GM11168 (cell line): Measurements from ENCODE around the gene TSPAN33.
"Not testable (repeated sequence)": the region's sequence is repeated elsewhere in the genome, so short reads cannot be mapped to it uniquely, and the experiment has no call there.

Source experiments
- in situ Hi-C: fragments of 300-500 bp; cut with MboI; formaldehyde crosslinking; loops from one replicate; pipeline ENCODE4 v1.12.0; 2022; ENCODE audit warnings: low sequenced_read_pairs; ENCODE audit not compliant: unreplicated experiment

The TSPAN33 gene

DNA sequence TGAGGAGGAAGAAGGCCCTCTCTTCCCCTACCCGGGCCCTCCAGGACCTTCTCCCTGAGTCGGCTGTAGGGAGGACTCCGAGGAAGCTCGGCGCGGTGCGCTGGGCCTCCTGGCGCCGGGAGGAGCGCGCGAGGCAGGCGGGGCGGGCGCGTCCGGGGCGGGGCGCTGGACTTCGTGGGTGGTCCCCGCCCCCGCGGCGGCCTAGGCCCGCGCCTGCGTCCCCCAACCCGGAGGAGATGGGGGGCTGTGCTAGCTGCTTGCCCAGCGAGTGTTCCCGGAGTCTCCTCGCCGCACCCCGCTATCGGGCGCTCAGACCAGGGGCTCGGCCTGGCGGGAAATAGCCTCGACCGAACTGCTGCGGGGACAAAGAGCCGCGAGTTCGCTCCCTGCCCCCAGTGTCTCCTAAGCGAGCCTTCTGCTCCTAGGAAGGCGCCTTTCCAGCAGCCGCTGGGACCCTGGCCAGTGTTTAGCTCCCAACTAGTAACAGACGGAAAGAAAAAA is 24.7 kb downstream of the TSPAN33 start:
- in situ Hi-C loops = no loop called here

DNA sequence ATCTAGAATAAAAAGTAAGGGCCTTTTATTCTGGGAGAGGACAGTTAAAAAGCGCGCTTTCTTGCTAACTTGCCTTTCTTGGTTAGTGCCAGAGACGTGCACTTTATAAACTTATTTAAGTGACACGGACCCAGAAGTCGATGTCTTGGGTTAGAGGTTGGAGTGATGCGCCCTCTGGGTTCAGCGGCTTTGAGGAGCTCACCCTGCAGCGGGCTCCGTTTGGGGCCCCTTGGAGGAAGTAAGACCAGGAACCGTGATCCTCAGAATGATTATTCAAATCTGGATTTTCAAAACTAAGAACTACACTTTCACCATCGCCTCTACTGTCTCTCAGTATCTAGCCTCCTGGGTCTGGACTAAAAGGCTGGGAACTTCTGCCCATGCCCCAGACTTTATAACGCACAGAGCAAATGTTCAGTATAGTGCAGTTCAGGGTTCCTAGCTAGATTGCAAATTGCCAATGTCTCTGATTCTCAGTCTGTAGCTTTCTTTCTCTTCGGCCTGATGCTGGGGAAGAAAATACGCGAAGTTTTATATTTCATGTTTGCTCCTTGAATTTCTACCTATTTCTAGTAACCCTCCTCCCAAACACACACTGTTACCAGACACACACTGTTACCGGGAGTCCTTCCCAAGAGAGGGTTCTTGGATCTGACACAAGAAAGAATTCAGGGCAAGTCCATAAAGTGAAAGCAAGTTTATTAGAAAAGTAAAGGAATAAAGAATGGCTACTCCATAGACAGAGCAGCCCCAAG is 25.4 kb downstream of the TSPAN33 start:
- in situ Hi-C loops = no loop called here

DNA sequence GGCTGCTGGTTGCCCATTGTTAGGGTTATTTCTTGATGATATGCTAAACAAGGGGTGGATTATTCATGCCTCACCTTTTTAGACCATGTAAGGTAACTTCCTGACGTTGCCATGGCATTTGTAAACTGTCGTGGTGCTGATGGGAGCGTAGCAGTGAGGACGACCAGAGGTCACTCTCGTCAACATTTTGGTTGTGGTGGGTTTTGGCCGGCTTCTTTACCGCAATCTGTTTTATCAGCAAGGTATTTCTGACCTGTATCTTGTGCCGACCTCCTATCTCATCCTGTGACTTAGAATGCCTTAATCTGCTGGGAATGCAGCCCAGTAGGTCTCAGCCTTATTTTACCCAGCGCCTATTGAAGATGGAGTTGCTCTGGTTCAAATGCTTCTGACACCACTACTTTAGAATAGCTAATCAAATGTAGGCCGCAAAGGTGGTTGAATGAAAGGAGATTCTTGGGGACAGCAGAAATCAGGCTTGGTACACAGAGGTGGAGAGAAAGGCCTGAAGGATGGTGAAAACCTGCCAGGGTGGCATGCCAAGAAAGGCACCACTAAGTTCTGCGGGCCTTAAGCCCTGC is 26.0 kb downstream of the TSPAN33 start:
- in situ Hi-C loops = no loop called here

DNA sequence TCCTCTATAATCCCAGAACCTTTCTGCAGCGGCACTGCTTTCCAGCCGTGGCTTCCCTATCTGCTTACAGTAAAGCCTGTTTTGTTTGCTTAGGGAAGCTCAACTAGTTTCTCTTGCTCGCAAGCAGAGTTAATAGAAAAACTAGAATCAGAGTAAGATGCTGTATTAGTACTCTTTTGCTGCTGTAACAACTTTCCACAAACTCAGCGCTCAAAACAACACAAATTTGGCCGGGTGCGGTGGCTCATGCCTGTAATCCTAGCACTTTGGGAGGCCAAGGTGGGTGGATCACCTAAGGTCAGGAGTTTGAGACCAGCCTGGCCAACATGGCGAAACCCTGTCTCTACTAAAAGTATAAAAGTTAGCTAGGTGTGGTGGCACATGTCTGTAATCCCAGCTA is 29.4 kb downstream of the TSPAN33 start:
- in situ Hi-C loops = not testable (repeated sequence)

DNA sequence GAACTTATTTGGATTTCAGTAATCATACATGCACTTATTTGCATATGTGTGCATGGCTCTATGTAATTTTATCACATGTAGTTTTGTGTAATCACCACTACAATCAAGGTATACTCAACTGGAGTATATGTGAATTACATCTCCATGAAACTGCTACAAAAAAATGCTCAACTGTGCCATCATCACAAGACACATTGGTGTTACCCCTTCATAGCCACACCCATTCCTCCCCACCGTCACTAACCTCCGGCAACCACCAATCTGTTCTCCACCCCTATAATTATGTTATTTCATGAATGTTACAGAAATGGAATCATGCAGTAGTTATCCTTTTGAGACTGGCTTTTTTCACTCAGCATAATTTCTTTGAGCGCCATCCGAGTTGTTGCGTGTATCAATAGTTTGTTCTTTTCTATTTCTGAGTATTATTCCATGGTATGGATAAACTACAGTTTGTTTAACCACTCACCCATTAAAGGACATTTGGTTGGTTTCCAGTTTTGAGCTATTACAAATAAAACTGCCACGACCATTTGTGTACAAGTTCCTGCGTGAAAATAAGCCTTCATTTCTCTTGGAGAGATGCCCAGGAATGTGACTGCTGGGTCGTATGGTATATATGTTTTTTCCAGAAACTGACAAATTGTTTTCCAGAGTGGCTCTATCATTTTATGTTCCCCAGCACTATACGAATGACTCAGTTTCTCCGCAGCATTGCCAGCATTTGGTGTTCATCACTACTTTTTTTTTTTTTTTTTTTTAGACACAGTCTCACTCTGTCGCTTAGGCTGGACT is 32.6 kb downstream of the TSPAN33 start:
- in situ Hi-C loops = no loop called here

DNA sequence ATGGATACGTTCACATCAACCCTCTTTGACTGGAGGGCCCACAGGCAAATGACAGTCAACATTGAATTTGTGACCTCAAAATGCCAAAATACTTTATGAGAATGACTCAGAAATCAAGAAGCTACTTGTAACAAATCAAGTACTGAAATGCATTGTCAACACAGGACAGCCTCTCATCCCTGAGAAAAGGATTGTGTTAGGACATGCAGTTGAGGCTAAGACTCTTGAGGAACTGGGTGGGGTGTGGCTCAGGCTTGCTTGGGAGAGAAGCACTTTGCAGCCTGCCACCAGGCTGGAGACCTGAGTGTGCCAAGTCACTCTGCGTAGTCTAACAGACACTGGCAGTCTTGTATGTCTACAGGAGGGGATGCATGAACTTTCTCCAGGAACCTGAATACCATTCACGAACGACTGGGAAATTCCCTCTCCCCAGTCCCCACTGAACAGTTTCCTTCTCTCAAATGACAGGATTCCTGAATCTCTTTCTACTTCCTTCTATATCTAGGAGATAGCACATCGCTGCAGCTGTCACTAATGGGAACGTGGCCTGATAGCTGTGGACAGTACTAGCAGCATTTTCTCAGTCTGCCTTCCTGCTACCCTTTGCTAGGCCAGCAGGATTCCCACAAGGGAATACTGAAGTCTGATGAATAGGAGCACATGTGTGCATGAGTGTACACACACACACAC is 40.6 kb downstream of the TSPAN33 start:
- in situ Hi-C loops = no loop called here

DNA sequence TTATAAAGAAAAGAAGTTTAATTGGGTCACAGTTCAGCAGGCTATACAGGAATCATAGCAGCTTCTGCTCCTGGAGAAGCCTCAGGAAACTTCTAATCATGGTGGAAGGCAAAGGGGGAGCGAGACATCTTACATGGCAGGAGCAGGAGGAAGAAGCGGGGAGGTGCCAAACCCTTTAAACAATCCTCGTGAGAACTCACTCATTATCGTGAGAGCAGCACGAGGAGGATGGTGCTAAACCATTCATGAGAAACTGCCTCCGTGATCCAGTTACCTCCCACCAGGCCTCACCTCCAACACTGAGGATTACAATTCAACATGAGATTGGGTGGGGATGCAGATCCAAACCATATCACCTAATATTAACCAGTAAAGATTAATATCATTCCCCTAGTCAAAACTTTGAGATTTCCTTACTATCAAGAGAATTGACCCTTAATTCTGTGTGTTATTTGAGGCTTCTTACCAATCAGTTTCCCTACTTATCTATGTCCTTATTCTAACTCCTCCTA is 42.3 kb downstream of the TSPAN33 start:
- in situ Hi-C loops = no loop called here

DNA sequence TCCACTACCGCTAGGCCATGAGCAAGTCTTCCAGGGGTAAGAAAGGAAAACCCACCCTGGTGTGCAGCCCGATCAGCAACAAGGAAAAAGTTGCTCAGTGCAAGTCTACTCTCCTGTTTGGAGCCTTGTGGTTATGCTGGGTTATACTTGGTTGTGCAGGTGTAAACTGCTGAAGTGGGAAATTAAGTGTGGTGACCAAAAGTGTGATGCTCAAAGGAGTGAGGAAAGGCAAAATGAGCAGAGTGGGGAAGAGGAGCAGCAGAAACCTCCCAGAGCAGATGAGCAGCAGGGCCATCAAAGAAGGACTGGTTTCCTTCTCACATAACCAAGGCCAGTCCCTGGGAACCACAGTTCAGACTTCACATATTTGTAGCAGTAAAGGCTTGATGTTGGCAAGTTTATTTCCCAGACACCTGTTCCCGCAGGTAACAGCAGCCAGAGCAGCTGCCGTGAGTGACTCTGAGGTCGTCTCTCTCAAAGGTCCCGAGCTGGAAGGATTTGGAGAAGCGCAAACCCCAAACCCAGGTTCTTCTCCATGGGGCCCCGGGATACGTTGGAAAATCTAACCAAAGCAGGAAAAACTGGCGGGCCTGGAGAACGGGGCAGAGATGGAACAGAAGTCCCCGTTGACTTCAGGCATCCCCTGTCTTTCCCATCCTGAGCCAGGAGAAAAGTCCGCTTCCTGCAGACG is 43.3 kb downstream of the TSPAN33 start:
- in situ Hi-C loops = no loop called here

DNA sequence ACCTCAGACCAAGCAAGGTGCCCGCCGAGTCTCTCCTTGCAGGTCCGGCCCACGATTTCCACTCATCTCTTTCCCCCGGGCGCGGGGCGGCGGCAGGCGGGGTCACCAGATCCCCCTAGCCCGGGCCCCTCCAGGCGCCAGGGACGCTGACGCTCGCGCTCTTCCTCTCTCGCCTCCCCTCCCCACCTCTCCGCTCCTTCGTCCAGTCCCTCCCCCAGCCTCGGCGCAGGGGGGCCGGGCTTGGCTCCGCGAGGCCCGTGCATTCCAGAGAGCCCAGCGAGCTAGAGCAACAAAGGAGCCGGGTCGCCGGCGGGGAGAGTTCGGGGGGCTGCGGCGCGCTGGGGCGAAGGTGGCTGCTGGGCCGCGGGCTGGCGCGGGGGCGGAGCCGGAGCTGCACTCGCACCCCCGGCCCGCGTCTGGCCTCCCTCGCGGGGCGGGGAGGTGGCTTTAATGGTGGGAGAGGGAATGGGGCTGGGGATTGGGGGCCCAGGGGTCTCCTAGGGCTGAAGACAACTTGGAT is 43.9 kb downstream of the TSPAN33 start, which contains the start of gene SMO:
Gene SMO (plus strand): TSS at position 262 of the 520 bp plus-strand sequence. CDS start 519 bp downstream, outside the sequence.
- in situ Hi-C loops = no loop called here

DNA sequence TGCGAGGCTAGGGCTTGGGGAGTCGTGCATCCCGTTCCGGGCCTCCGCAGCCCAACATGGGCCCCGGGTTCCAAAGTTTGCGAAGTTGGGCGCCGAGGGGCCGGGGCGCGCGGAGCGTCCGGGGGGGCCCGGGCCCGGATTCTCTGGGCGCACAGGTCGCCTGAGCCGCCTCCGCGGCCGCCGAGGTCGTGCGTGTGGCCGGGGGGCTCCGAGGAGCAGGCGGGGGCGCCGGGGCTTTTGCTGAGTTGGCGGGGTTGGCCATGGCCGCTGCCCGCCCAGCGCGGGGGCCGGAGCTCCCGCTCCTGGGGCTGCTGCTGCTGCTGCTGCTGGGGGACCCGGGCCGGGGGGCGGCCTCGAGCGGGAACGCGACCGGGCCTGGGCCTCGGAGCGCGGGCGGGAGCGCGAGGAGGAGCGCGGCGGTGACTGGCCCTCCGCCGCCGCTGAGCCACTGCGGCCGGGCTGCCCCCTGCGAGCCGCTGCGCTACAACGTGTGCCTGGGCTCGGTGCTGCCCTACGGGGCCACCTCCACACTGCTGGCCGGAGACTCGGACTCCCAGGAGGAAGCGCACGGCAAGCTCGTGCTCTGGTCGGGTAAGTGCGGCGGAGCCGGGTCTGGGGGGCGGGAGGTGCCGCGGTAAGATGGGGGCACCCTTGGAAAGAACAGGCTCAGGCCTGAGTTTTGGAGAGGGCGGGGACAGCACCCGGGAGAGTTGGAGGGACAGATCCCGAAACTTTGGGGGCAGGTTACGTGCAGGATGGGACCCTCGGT is 44.6 kb downstream of the TSPAN33 start:
- in situ Hi-C loops = no loop called here

DNA sequence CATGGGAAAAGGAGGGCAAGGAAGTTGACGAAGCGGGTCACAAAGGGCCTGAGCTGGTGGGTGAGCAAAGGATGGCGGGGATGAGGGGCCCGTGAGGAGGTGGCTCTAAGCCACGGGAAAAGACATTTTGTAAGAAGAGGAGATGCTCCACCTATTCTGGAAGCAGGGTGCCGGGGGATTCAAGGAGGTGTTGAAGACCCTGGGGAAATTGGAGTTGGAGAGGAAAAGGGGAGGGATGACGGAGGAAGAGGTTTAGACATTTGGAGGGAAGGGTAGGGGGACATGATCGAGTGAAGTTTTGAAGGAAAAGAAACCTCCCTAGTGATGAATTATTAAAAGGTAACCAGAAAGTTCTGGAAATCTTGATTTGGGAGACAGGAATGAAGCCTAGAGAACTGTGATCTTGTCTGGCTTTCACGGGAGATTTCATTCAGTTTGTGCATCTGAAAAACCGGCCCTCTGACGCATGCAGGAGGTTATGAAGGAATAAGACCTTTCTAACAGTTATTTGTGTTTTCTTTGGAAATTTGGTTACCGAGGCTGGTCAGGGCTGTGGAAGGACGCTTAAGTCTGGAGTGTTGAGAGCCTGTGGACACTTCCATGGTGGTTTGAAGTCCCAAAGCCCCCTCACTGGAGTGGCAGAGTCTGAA is 45.3 kb downstream of the TSPAN33 start:
- in situ Hi-C loops = no loop called here

DNA sequence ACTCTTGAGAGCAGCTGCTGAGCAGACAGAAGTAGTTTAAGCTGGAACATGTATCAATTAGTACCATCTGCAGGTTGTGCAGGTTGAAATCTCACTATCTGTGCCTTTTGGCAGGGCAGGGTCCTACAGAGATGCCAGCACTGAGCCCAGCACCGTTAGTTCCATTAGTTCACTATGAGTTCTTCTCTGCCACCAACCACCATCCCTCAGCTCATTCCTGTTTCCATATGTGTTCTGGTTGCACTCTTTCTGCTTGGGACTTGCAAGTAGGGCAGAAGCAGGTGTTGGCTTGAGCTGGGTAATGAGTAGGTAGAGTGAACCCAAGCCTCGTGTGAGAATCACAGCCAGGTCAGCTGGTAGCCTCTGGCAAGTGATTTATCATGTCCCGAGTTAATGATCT is 46.8 kb downstream of the TSPAN33 start:
- in situ Hi-C loops = no loop called here

DNA sequence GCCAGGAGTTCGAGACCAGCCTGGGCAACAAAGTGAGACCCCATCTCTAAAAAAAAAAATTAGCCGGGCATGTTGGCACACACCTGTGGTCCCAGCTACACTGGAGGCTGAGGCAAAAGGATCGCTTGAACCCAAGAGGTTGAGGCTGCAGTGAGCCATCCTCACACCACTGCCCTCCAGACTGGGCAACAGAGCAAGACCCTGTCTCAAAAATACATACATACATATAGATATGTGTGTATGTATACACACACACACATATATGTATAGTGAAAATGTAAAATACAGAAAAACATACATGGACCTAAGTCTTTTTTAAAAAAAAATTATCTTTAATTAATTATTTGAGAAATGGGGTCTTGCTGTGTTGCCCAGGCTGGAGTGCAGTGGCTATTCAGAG is 49.4 kb downstream of the TSPAN33 start:
- in situ Hi-C loops = no loop called here

DNA sequence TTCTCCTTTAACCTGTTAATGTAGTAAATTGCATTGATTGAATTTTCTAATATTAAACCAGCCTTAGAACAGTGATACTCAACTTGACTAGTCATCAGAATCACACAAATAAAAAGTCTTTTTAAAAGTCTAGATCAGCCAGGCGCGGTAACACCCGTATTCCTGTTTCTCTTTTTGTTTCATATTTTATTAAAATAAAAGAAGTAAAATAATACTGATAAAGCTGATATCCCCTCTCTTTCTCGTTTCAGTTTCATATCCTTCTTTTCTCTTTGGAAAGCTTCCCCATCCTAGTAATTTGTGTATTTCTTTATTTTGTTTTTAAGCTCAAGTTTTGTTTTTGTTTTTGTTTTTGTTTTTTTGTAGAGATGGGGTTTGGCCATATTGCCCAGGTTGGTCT is 53.3 kb downstream of the TSPAN33 start:
- in situ Hi-C loops = no loop called here

DNA sequence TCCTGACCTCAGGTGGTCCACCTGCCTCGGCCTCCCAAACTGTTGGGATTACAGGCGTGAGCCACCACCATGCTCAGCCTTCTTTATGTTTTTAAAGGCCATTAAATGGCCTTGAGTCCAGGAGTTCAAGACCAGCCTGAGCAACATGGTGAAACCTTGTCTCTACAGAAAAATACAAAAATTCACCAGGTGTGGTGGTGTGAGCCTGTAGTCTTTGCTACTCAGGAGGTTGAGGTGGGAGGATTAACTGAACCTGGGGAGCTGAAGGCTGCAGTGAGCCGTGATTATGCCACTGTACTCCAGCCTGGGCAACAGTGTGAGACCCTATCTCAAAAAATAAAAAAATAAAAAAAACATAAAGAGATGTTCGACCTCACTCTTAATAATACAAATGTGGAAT is 54.9 kb downstream of the TSPAN33 start:
- in situ Hi-C loops = no loop called here

DNA sequence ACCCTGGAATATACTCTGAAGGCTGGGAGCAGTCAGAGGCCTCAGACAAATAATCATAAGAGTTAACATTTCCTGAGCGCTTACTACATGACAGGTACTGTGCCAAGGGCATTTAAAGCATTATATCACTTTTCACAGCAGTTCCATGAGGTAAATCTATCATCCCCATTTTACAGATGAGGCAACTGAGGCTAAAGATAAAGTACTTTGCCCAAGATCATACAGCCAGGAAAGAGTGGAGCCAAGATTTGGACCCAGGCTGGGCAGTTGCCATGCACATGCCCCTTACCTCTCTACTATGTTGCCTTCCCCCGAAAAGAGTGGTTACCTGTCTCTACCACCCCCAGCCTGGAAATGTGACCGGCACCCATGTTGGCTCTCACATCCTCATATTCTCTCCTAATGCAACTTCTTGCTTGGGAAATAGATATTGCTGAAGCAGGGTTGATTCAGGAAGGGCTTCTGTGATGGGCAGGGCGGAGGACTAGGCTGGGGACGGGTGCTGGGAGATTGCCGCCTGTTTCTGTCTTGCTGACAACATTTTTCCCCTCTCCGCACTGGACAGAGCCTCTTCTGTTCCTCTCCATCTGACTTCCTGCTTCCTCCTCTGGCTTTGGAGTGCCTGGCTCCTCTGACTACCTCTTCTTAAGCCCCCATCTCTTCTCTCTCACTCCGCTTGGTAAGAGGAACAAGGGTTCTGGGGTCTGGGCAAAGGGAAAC is 57.7 kb downstream of the TSPAN33 start:
- in situ Hi-C loops = no loop called here

DNA sequence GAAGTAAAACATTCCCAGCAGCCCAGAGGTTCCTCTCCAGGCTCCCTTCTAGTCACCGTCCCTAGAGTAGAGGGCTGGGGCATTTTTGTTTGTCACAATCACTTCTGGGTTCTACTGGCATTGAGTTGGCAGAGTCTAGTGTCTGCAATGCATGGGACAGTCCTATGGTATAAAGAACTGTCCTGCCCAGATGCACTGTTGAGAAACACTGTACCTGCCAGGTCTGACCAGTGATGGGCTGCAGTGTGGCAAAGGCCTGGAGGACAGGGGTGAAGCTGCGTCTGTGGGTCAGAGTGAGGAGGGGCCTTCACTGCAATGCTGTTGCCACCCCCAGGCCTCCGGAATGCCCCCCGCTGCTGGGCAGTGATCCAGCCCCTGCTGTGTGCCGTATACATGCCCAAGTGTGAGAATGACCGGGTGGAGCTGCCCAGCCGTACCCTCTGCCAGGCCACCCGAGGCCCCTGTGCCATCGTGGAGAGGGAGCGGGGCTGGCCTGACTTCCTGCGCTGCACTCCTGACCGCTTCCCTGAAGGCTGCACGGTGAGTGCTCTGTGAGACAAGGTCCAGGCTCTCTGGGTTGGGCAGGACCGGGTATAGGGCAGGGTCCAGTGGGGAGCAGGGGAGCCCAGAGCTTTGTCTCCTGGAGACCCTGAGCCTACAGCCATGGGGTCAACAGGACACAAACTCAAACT is 58.7 kb downstream of the TSPAN33 start:
- in situ Hi-C loops = no loop called here
